ENCODE results near the gene KLHL29.

DNA sequence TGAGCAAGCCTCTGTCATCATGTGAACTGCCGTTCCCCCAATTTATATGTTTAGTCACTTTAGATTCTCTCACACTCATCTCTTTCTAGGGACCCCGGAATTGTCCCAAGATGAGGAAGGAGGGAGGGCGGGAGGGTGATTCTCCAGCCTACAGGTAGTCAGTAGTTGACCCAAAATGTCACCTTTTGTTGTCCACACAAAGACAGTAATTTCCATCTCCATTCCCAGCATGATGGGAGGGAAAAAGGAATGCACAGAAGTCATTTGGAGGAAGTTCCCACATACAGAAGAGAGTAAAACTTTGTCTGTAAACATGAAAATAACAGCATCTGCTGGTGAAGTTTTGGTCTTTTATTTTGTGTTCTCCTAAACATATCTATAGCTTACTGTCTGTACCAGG, 222.9 kb downstream of the KLHL29 start:
- TF ChIP-seq, protein P1, sequence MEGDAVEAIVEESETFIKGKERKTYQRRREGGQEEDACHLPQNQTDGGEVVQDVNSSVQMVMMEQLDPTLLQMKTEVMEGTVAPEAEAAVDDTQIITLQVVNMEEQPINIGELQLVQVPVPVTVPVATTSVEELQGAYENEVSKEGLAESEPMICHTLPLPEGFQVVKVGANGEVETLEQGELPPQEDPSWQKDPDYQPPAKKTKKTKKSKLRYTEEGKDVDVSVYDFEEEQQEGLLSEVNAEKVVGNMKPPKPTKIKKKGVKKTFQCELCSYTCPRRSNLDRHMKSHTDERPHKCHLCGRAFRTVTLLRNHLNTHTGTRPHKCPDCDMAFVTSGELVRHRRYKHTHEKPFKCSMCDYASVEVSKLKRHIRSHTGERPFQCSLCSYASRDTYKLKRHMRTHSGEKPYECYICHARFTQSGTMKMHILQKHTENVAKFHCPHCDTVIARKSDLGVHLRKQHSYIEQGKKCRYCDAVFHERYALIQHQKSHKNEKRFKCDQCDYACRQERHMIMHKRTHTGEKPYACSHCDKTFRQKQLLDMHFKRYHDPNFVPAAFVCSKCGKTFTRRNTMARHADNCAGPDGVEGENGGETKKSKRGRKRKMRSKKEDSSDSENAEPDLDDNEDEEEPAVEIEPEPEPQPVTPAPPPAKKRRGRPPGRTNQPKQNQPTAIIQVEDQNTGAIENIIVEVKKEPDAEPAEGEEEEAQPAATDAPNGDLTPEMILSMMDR (conservative IDR thresholded peaks at IDR 0.05): no peak
- no peak for TF ChIP-seq EZH2 (IDR thresholded peaks at IDR 0.05; ENCODE audit: low read depth)
